Activated naive CD4-positive, alpha-beta T cell (primary cell): Measurements from ENCODE around the gene LGALS9B.
"Not testable (repeated sequence)": the region's sequence is repeated elsewhere in the genome, so short reads cannot be mapped to it uniquely, and the experiment has no call there.

ENCODE experiments used
- DNase-seq, 4 experiments: peaks; one replicate each; lab custom pipeline; 2025; lab: John Stamatoyannopoulos, UW

Gene LGALS9B

GRCh38 chr17:20467447-20467846 is at the start of gene LGALS9B:
LGALS9B (minus strand) TSS chr17:20467539; CDS start chr17:20467470, 69 bp downstream.
- not testable (repeated sequence) for DNase-seq

- DNase-seq = not testable (repeated sequence)
These were observed 49.6 kb upstream of the LGALS9B start for GRCh38 chr17:20516986-20517385.

GRCh38 chr17:20515099-20515498 is 47.8 kb upstream of the LGALS9B start:
- not testable (repeated sequence) for DNase-seq

GRCh38 chr17:20513539-20513938 is 46.2 kb upstream of the LGALS9B start:
- not testable (repeated sequence) for DNase-seq

GRCh38 chr17:20512378-20512777 is 45.0 kb upstream of the LGALS9B start:
- not testable (repeated sequence) for DNase-seq

GRCh38 chr17:20511778-20512177 is 44.4 kb upstream of the LGALS9B start:
- not testable (repeated sequence) for DNase-seq

- not testable (repeated sequence) for DNase-seq
These were observed 38.0 kb upstream of the LGALS9B start for GRCh38 chr17:20505333-20505732.

GRCh38 chr17:20504388-20505066 is 37.2 kb upstream of the LGALS9B start:
- not testable (repeated sequence) for DNase-seq

GRCh38 chr17:20501896-20502295 is 34.6 kb upstream of the LGALS9B start:
- not testable (repeated sequence) for DNase-seq

GRCh38 chr17:20500346-20500745 is 33.0 kb upstream of the LGALS9B start:
- not testable (repeated sequence) for DNase-seq

- not testable (repeated sequence) for DNase-seq
These were observed 28.1 kb upstream of the LGALS9B start for GRCh38 chr17:20495420-20495819.

- not testable (repeated sequence) for DNase-seq
These were observed 27.4 kb upstream of the LGALS9B start for GRCh38 chr17:20494735-20495134.

GRCh38 chr17:20494147-20494546 is 26.8 kb upstream of the LGALS9B start:
- DNase-seq = not testable (repeated sequence)

- not testable (repeated sequence) for DNase-seq
These were observed 25.6 kb upstream of the LGALS9B start for GRCh38 chr17:20492971-20493370.

- not testable (repeated sequence) for DNase-seq
These were observed 24.8 kb upstream of the LGALS9B start for GRCh38 chr17:20492099-20492498.

- not testable (repeated sequence) for DNase-seq
These were observed 17.6 kb upstream of the LGALS9B start for GRCh38 chr17:20484930-20485329.

GRCh38 chr17:20479889-20480591 is 12.7 kb upstream of the LGALS9B start:
- not testable (repeated sequence) for DNase-seq

GRCh38 chr17:20477398-20478071 is 10.2 kb upstream of the LGALS9B start:
- not testable (repeated sequence) for DNase-seq

- DNase-seq = not testable (repeated sequence)
These were observed 7.9 kb upstream of the LGALS9B start for GRCh38 chr17:20475137-20475831.

- DNase-seq = not testable (repeated sequence)
These were observed 6.7 kb upstream of the LGALS9B start for GRCh38 chr17:20474081-20474480.

GRCh38 chr17:20469946-20470345 is 2.6 kb upstream of the LGALS9B start:
- DNase-seq = not testable (repeated sequence)

GRCh38 chr17:20469107-20469506 is 1.8 kb upstream of the LGALS9B start:
- DNase-seq = not testable (repeated sequence)
